BLaER1 treated with 17β-estradiol and CSF1 and Interleukin-3, amounts not matched to agents 10 nM and 100 nM (cell line): ENCODE measurements around the gene VWA3A.
"Not testable (repeated sequence)": the region's sequence is repeated elsewhere in the genome, so short reads cannot be mapped to it uniquely, and the experiment has no call there.

Experiments
- H3K27ac ChIP-seq, 11 experiments: shearing (Covaris generic); formaldehyde crosslinking; 2 replicates each; pipeline ENCODE4 v1.8.1; 2022
- H3K27me3 ChIP-seq, 11 experiments: shearing (Covaris generic); formaldehyde crosslinking; 2 replicates each; pipeline ENCODE4 v1.8.1; 2022
- H3K36me3 ChIP-seq, 11 experiments: shearing (Covaris generic); formaldehyde crosslinking; 2 replicates each; pipeline ENCODE4 v1.8.1; 2022
- H3K4me1 ChIP-seq, 10 experiments: shearing (Covaris generic); formaldehyde crosslinking; 2 replicates each; pipeline ENCODE4 v1.8.1; 2022
- H3K4me2 ChIP-seq, 11 experiments: shearing (Covaris generic); formaldehyde crosslinking; 2 replicates each; pipeline ENCODE4 v1.8.1; 2022
- H3K4me3 ChIP-seq, 10 experiments: shearing (Covaris generic); formaldehyde crosslinking; 2 replicates each; pipeline ENCODE4 v1.8.1; 2022
- H3K9ac ChIP-seq, 11 experiments: shearing (Covaris generic); formaldehyde crosslinking; 2 replicates each; pipeline ENCODE4 v1.8.1; 2022
- H3K9me3 ChIP-seq, 11 experiments: shearing (Covaris generic); formaldehyde crosslinking; replicated peaks in 1 of 11; 2 replicates each; pipeline ENCODE4 v1.8.1; 2022
- H4K20me1 ChIP-seq, 11 experiments: shearing (Covaris generic); formaldehyde crosslinking; 2 replicates each; pipeline ENCODE4 v1.8.1; 2022
- Cebpa-rat ChIP-seq, 11 experiments: shearing (Covaris generic); IDR thresholded peaks; 2 replicates each; pipeline ENCODE4 v1.8.1; 2022

VWA3A gene, protein sequence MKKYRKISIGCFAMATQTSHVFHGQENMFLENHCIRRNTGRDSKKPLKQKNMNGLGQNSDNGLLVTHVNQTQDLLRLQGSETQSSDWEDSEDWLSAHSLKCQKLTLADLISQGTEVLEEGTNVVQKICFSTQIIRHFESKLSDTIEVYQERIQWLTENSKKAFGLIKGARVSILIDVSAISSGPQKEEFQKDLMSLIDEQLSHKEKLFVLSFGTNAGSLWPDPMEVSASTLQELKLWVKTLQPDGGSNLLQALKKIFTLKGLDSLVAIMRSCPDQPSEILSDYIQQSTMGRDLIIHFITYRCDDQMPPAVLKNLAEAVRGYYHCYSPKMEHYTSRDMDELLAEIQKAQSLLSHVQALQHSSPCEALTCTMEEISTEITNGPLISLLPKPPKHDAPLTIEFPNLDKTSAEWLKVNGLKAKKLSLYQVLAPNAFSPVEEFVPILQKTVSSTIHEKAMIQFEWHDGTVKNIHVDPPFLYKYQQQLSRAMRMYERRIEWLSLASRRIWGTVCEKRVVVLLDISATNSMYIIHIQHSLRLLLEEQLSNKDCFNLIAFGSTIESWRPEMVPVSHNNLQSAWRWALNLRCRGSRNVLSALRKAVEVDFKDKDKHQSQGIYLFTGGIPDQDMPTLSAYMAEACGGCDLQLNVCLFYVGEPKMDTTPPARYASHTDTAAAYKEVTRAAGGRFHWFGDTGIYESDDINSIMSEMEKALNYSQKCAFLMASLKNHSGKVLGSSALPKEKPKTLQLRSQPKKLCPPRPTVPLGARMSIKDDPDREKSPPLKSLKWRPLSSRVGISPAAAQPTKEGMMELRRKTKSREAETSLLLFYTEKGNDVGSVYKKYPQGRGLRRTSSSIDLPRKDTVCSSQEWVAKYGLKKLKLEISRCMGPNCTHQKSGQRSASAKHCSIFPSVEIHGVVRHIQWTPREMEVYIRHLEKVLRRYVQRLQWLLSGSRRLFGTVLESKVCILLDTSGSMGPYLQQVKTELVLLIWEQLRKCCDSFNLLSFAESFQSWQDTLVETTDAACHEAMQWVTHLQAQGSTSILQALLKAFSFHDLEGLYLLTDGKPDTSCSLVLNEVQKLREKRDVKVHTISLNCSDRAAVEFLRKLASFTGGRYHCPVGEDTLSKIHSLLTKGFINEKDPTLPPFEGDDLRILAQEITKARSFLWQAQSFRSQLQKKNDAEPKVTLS

DNA sequence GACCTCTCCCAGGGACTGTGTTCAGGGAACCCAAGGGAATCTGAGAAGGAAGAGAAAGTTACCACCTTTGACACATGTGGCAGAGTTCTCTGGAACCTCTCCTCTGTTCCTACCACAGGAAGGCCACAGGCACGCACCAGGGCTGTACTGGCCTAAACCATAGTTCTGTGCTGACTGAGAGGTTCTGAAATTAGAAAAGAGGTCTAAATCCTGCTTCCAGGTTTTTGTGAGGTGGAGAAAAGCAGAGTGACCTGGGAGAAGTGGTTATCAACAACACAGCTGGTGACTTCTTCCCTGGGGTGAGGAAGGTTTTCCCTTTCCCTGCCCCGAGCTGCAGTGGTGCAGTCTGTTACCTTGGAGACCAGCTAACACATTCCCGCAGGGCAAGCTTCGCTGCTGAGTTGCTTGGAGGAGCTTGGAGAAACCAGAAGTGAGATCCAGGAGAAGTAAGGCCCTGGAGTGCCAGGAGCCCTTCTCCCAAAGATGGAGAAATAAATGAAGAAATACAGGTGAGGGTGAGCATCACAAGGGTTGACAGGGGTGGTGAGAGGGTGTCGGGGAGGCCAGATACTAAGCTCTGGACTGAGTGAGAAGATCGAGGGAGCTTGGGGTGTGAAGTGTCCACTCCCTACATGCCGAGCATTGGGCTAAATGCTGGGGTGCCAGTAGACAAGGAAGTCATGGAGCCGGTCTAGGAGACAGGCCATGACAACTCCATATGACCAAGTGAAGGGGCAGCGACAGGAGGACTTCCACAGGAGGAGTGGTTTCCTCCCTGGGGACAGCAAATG is at the start of gene VWA3A:
VWA3A (plus strand) TSS at position 399 of the 791 bp plus-strand sequence; CDS start at position 496, 97 bp downstream.
- Histone ChIP-seq H3K4me3 (no peak within 1 kb of the TSS), H3K9ac (no peak within 1 kb of the TSS)

DNA sequence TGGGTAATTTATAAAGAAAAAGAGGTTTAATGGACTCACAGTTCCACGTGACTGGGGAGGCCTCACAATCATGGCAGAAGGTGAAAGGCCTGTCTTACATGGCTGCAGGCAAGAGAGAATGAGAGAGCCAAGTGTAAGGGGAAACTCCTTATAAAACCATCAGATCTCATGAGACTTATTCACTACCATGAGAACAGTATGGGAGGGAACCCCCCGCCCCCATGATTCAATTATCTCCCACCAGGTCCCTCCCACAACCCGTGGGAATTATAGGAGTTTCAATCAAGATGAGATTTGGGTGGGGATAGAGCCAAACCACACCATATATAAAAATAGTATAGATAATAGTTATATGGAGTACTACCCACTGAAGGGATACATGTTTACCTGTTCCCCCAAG is 48.5 kb upstream of the VWA3A start:
- not testable (repeated sequence) for H3K27ac ChIP-seq, H3K4me2 ChIP-seq, H3K27me3 ChIP-seq, H3K9ac ChIP-seq, H3K4me1 ChIP-seq, H3K4me3 ChIP-seq, H3K9me3 ChIP-seq
- peaks cover 0 to 13% (median 0%) of the 10 kb centered on the region in 11 experiments; a peak in 3 of 22 replicates for H3K36me3 ChIP-seq
- peaks cover 0 to 24% (median 3%) of the 10 kb centered on the region in 11 experiments; a peak in 4 of 22 replicates for H4K20me1 ChIP-seq

More for the DNA sequence above, at the start of gene VWA3A:
- no peaks in the 10 kb centered on the region for H3K27me3 ChIP-seq
- no peaks in the 10 kb centered on the region for H4K20me1 ChIP-seq
- no peak within 1 kb of the TSS for H3K27ac ChIP-seq
- no peak within 1 kb of the TSS for H3K4me2 ChIP-seq
- H3K4me1 ChIP-seq: no peaks in the 10 kb centered on the region
- no peaks in the 10 kb centered on the region for H3K9me3 ChIP-seq
- H3K36me3 ChIP-seq: peaks cover 0 to 4% (median 0%) of the 10 kb centered on the region in 11 experiments; a peak in 1 of 22 replicates
- TF ChIP-seq Cebpa-rat (IDR thresholded peaks at IDR 0.05): no peak

DNA sequence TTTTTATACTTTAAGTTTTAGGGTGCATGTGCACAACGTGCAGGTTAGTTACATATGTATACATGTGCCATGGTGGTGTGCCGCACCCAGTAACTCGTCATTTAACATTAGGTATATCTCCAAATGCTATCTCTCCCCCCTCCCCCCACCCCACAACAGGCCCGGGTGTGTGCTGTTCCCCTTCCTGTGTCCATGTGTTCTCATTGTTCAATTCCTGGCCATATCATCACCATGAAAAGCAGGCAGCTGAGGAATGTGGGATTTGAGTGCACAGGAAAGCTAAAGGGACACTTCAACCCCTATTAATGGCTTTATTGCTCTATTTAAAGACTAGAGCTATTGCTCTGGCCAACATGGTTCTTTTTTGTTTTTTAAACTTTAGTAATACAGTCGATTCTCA is 46.5 kb upstream of the VWA3A start:
- not testable (repeated sequence) for H3K27ac ChIP-seq, H3K4me3 ChIP-seq, H3K4me2 ChIP-seq, H3K27me3 ChIP-seq, H3K4me1 ChIP-seq, H3K9me3 ChIP-seq, H3K9ac ChIP-seq
- Histone ChIP-seq H3K36me3 (peaks cover 0 to 13% (median 2%) of the 10 kb centered on the region in 11 experiments; a peak in 5 of 22 replicates), H4K20me1 (peaks cover 0 to 31% (median 3%) of the 10 kb centered on the region in 11 experiments; a peak in 4 of 22 replicates)

DNA sequence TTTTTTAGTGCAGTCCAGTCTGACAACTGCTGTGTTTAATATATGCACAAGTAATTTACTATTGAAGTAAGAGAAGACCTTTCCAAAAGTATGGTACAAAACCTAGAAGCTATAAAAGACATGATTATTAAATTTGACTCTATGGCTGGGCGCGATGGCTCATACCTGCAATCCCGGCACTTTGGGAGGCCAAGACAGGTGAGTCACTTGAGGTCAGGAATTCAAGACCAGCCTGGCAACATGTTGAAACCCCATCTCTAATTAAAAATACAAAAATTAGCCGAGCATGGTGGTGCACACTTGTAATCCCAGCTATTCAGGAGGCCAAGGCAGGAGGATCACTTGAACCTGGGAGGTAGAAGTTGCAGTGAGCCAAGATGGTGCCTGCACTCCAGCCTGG is 41.4 kb upstream of the VWA3A start:
- TF ChIP-seq Cebpa-rat (IDR thresholded peaks at IDR 0.05): no peak
- Histone ChIP-seq H3K36me3 (peaks cover 0 to 9% (median 6%) of the 10 kb centered on the region in 11 experiments; a peak in 5 of 22 replicates), H3K27me3 (no peaks in the 10 kb centered on the region), H3K9ac (no peak overlapping the region), H3K9me3 (0 out of 22 replicates have a peak, but pooled peaks cover 0 to 4% (median 0%) of the 10 kb centered on the region in 11 experiments), H3K4me3 (no peak overlapping the region), H4K20me1 (peaks cover 0 to 34% (median 3%) of the 10 kb centered on the region in 11 experiments; a peak in 8 of 22 replicates), H3K4me2 (no peak overlapping the region), H3K4me1 (peaks cover 0 to 7% (median 0%) of the 10 kb centered on the region in 10 experiments; a peak in 3 of 20 replicates), H3K27ac (no peak overlapping the region)

DNA sequence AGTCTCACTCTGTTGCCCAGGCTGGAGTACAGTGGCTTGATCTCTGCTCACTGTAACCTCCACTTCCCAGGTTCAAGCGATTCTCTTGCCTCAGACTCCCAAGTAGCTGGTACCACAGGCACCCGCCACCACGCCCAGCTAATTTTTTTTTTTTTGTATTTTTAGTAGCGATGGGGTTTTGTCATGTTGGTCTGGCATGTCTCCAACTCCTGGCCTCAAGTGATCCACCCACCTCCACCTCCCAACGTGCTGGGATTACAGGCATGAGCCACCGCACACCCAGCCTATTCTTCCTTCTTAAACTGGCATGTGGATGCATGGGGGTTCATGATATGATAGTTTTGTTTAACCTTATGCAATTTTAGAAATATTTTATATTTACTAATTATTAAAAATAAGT is 39.4 kb upstream of the VWA3A start:
- Histone ChIP-seq H4K20me1 (peaks cover 0 to 27% (median 0%) of the 10 kb centered on the region in 11 experiments; a peak in 7 of 22 replicates), H3K4me1 (peaks cover 0 to 7% (median 0%) of the 10 kb centered on the region in 10 experiments; a peak in 3 of 20 replicates), H3K9ac (no peak overlapping the region), H3K27me3 (no peaks in the 10 kb centered on the region), H3K9me3 (0 out of 22 replicates have a peak, but pooled peaks cover 0 to 4% (median 0%) of the 10 kb centered on the region in 11 experiments), H3K4me2 (no peak overlapping the region), H3K27ac (no peak overlapping the region), H3K36me3 (peaks cover 0 to 28% (median 9%) of the 10 kb centered on the region in 11 experiments; a peak in 14 of 22 replicates), H3K4me3 (no peak overlapping the region)
- no peak for TF ChIP-seq Cebpa-rat (IDR thresholded peaks at IDR 0.05)

DNA sequence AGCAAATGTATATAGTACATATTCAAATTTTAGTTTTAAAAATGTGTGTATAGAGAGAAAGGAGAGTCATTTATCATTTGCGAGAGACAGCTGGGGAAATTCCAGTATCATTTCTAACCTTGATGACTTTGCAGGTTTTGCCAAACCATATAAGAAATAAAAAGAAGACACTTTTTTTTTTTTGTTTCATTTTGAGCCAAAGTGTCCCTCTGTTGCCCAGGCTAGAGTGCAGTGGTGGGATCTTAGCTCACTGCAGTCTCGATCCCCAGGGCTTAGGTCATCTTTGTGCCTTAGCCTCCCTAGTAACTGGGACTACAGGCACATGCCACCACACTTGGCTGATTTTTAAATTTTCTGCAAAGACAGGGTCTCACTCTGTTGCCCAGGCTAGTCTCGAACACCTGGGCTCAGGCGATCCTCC is 38.4 kb upstream of the VWA3A start:
- peaks cover 0 to 26% (median 0%) of the 10 kb centered on the region in 11 experiments; a peak in 5 of 22 replicates for H4K20me1 ChIP-seq
- H3K4me1 ChIP-seq: peaks cover 0 to 7% (median 0%) of the 10 kb centered on the region in 10 experiments; a peak in 3 of 20 replicates
- H3K27ac ChIP-seq: no peak overlapping the region
- H3K4me2 ChIP-seq: no peak overlapping the region
- peaks cover 0 to 28% (median 9%) of the 10 kb centered on the region in 11 experiments; a peak in 14 of 22 replicates for H3K36me3 ChIP-seq
- H3K9me3 ChIP-seq: 0 out of 22 replicates have a peak, but pooled peaks cover 0 to 4% (median 0%) of the 10 kb centered on the region in 11 experiments
- no peak overlapping the region for H3K9ac ChIP-seq
- no peaks in the 10 kb centered on the region for H3K27me3 ChIP-seq
- H3K4me3 ChIP-seq: no peak overlapping the region
- no peak for TF ChIP-seq Cebpa-rat (IDR thresholded peaks at IDR 0.05)

DNA sequence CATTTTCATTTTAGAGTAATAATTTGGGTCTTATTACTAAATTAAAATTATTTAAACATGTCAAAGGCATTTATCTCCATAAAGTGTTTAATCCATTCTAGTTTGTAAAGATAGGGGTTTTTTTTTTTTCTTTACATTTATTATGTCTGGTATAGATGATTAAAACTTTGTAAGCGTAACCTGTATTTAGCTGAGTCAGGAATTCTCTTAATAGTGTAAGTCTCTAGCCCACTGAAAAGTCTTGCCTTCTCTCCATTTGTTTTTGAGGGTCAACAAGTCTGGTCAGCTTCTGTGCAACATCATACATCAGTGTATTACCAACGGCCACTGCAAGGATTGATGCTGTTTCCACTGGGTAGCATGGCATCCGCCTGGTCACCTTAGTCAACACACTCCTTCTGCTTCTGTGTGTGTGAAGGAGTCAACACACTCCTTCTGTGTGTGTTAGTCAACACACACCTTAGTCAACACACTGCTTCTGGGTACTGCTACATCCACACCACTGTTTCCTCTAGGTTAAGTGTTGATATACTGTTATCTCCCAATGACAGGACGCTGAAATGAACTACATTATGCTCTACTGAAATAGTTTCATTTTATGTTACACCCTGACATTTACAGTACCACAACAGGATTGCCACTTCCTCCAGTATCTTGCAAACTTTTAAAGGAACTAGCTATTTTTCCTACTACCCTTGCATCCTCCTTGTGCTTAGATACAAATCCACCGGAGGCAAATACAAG is 37.3 kb upstream of the VWA3A start:
- H3K4me1 ChIP-seq: peaks cover 0 to 7% (median 0%) of the 10 kb centered on the region in 10 experiments; a peak in 3 of 20 replicates
- peaks cover 0 to 35% (median 0%) of the 10 kb centered on the region in 11 experiments; a peak in 5 of 22 replicates for H4K20me1 ChIP-seq
- TF ChIP-seq Cebpa-rat (IDR thresholded peaks at IDR 0.05): no peak
- 0 out of 22 replicates have a peak, but pooled peaks cover 0 to 4% (median 0%) of the 10 kb centered on the region in 11 experiments for H3K9me3 ChIP-seq
- H3K36me3 ChIP-seq: peaks cover 0 to 28% (median 9%) of the 10 kb centered on the region in 11 experiments; a peak in 14 of 22 replicates
- no peak overlapping the region for H3K9ac ChIP-seq
- H3K4me3 ChIP-seq: no peak overlapping the region
- H3K27me3 ChIP-seq: no peaks in the 10 kb centered on the region
- H3K27ac ChIP-seq: no peak overlapping the region
- peak overlapping the region in 1 of 11 experiments; percentile 43; a peak in 2 of 22 replicates for H3K4me2 ChIP-seq
